Neuronal stem cell (in vitro differentiated cells): ENCODE results near the gene ZNF714.

Experiments
- DNase-seq: peaks from one replicate; pipeline ENCODE4 v3.0.0-alpha.2; 2013; ENCODE audit warnings: low spot score
- H2AFZ ChIP-seq: one replicate; pipeline ENCODE4 v1.6.1; 2013; ENCODE audit warnings: mild to moderate bottlenecking, low read length, inconsistent platforms
- H2AK5ac ChIP-seq: 2 replicates; pipeline ENCODE4 v1.6.1; 2013; ENCODE audit warnings: low read depth, mild to moderate bottlenecking, inconsistent platforms, low read length, moderate library complexity, mixed read lengths
- H2BK120ac ChIP-seq: 2 replicates; pipeline ENCODE4 v1.6.1; 2013; ENCODE audit warnings: low read depth, mild to moderate bottlenecking, inconsistent platforms, low read length, moderate library complexity, mixed read lengths
- H2BK12ac ChIP-seq: one replicate; pipeline ENCODE4 v1.6.1; 2013; ENCODE audit warnings: low read length, inconsistent platforms
- H2BK15ac ChIP-seq: 2 replicates; pipeline ENCODE4 v1.6.1; 2013; ENCODE audit warnings: mild to moderate bottlenecking, low read length, inconsistent platforms, mixed read lengths
- H2BK5ac ChIP-seq: one replicate; pipeline ENCODE4 v1.6.1; 2013; ENCODE audit warnings: inconsistent platforms, mild to moderate bottlenecking, low read length, moderate library complexity
- H3K14ac ChIP-seq: one replicate; pipeline ENCODE4 v1.6.1; 2013; ENCODE audit warnings: low read length, inconsistent platforms
- H3K18ac ChIP-seq: 2 replicates; pipeline ENCODE4 v1.6.1; 2013; ENCODE audit warnings: low read length, inconsistent platforms
- H3K23ac ChIP-seq: 2 replicates; pipeline ENCODE4 v1.6.1; 2013; ENCODE audit warnings: low read depth, mild to moderate bottlenecking, mixed read lengths, low read length, inconsistent platforms; ENCODE audit not compliant: poor library complexity
- H3K27ac ChIP-seq: replicated peaks from 3 replicates; pipeline ENCODE4 v1.5.1; 2013; ENCODE audit warnings: low read length, inconsistent platforms
- H3K27me3 ChIP-seq, 3 experiments: 2 replicates each; pipeline ENCODE4 v1.6.1; 2013; ENCODE audit warnings: low read length in 3 of 3, mild to moderate bottlenecking in 2 of 3, inconsistent platforms in 1 of 3, low read depth in 1 of 3, mixed read lengths in 1 of 3, moderate library complexity in 1 of 3; ENCODE audit not compliant: control insufficient read depth in 3 of 3, insufficient read depth in 3 of 3
- H3K36me3 ChIP-seq, 2 donors: replicated peaks in 1 of 2; 2 replicates each; pipeline ENCODE4 v1.6.1; 2013; ENCODE audit warnings: low read length in 2 of 2; ENCODE audit not compliant: control insufficient read depth in 2 of 2, insufficient read depth in 2 of 2
- H3K4ac ChIP-seq: 2 replicates; pipeline ENCODE4 v1.6.1; 2013; ENCODE audit warnings: inconsistent platforms, mild to moderate bottlenecking, low read length, moderate library complexity
- H3K4me1 ChIP-seq, 2 donors: 1 replicate in 1 of 2; 2 replicates in 1 of 2; pipeline ENCODE4 v1.6.1; 2013; ENCODE audit warnings: low read length in 2 of 2, low read depth in 1 of 2; ENCODE audit not compliant: control insufficient read depth in 2 of 2, insufficient read depth in 1 of 2
- H3K4me2 ChIP-seq: one replicate; pipeline ENCODE4 v1.6.1; 2013; ENCODE audit warnings: mild to moderate bottlenecking, low read length, inconsistent platforms; ENCODE audit not compliant: insufficient read depth, poor library complexity, severe bottlenecking
- H3K4me3 ChIP-seq, 2 donors: 2 replicates each; pipeline ENCODE4 v1.5.1; 2013; ENCODE audit warnings: low read length in 2 of 2, mild to moderate bottlenecking in 2 of 2, inconsistent platforms in 1 of 2, moderate library complexity in 1 of 2
- H3K79me1 ChIP-seq: one replicate; pipeline ENCODE4 v1.6.1; 2013; ENCODE audit warnings: low read depth, mild to moderate bottlenecking, inconsistent platforms, low read length, moderate library complexity
- H3K9ac ChIP-seq: one replicate; pipeline ENCODE4 v1.6.1; 2013; ENCODE audit warnings: mild to moderate bottlenecking, low read depth, low read length, inconsistent platforms; ENCODE audit not compliant: poor library complexity
- H3K9me3 ChIP-seq, 2 donors: replicated peaks in 1 of 2; 2 replicates each; pipeline versions ENCODE3 to v1.6.1; 2013; ENCODE audit warnings: low read length in 2 of 2, mild to moderate bottlenecking in 2 of 2, inconsistent platforms in 1 of 2, low read depth in 1 of 2, mixed read lengths in 1 of 2, moderate library complexity in 1 of 2; ENCODE audit not compliant: control insufficient read depth in 2 of 2, insufficient read depth in 1 of 2
- H4K8ac ChIP-seq: one replicate; pipeline ENCODE4 v1.6.1; 2013; ENCODE audit warnings: low read depth, mild to moderate bottlenecking, inconsistent platforms, low read length, moderate library complexity
- H4K91ac ChIP-seq: one replicate; pipeline ENCODE4 v1.6.1; 2013; ENCODE audit warnings: low read length, low read depth, mild to moderate bottlenecking, inconsistent platforms; ENCODE audit not compliant: poor library complexity
- WGBS, 2 donors: extraction: QIAGEN DNeasy Blood & Tissue Kit; methylation state at CpG; one replicate each; pipeline ENCODE4 v1.1.7; 2013; ENCODE audit warnings: missing lambda C conversion rate in 2 of 2, mixed read lengths in 1 of 2; ENCODE audit not compliant: insufficient read length in 2 of 2, insufficient replicate concordance in 1 of 2; ENCODE audit errors: extremely low coverage in 2 of 2; 5-methylcytosine and 5-hydroxymethylcytosine counted together

Gene ZNF714

GRCh38 chr19:21130097-21130775 is 48.2 kb downstream of the ZNF714 start:
- Histone ChIP-seq H3K9me3 (peaks cover 0 to 15% of the 10 kb centered on the region in 2 donors), H2BK5ac (no peak overlapping the region), H4K91ac (no peak overlapping the region), H2BK12ac (no peak overlapping the region), H4K8ac (no peak overlapping the region), H3K18ac (no peak overlapping the region), H3K4ac (no peak overlapping the region), H2AFZ (no peak overlapping the region), H3K27ac (no peak overlapping the region), H2BK120ac (no peak overlapping the region), H2BK15ac (no peak overlapping the region), H2AK5ac (no peak overlapping the region), H3K14ac (no peak overlapping the region), H3K79me1 (no peaks in the 10 kb centered on the region), H3K27me3 (no peaks in the 10 kb centered on the region), H3K4me3 (no peak overlapping the region), H3K36me3 (no peaks in the 10 kb centered on the region), H3K4me1 (peaks cover 0 to 4% of the 10 kb centered on the region in 2 donors), H3K4me2 (no peak overlapping the region), H3K9ac (no peak overlapping the region), H3K23ac (no peak overlapping the region)
- no CpG with 5 or more reads among the region's 3 CpGs for WGBS, 2 donors
- no peak for DNase-seq

- Histone ChIP-seq H3K23ac (no peak overlapping the region), H3K36me3 (no peaks in the 10 kb centered on the region), H2BK5ac (no peak overlapping the region), H3K4me1 (peaks cover 0 to 4% of the 10 kb centered on the region in 2 donors), H3K14ac (no peak overlapping the region), H3K79me1 (no peaks in the 10 kb centered on the region), H2AFZ (no peak overlapping the region), H2BK12ac (no peak overlapping the region), H3K4me3 (no peak overlapping the region), H3K27ac (no peak overlapping the region), H2BK120ac (no peak overlapping the region), H3K4me2 (no peak overlapping the region), H2BK15ac (no peak overlapping the region), H3K27me3 (no peaks in the 10 kb centered on the region), H3K9ac (no peak overlapping the region), H2AK5ac (no peak overlapping the region), H4K91ac (no peak overlapping the region), H3K18ac (no peak overlapping the region), H4K8ac (no peak overlapping the region), H3K9me3 (no peaks in the 10 kb centered on the region), H3K4ac (no peak overlapping the region)
- no CpG with 5 or more reads among the region's 1 CpG for WGBS, 2 donors
- no peak for DNase-seq
These were observed 51.6 kb downstream of the ZNF714 start for GRCh38 chr19:21133633-21134032.

DNA sequence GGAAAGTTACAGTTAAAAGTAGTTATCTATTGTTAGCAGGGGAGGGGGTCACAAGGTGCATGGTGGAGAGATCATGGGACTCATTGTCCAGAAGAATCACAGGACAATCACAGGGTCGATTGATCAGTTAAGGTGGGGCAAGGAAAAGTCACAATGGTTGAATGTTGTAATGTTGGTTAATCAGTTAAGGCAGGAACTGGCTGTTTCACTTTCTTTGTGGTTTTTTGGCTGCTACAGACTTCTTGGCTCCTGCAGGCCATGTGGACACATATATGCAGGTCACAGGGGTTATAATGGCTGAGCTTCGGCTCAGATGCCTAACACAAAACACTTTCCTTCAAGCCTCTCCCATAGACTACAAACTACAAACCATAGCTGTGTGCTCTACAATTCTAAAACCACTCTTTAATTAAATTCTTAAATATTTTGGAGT is 52.9 kb downstream of the ZNF714 start:
- H3K27ac ChIP-seq = no peak overlapping the region
- H4K8ac ChIP-seq = no peak overlapping the region
- WGBS, 2 donors = no CpG with 5 or more reads among the region's 2 CpGs

GRCh38 chr19:21135433-21135832 is 53.4 kb downstream of the ZNF714 start:
- Histone ChIP-seq H3K4me2 (no peak overlapping the region), H3K4me1 (no peaks in the 10 kb centered on the region), H4K91ac (no peak overlapping the region), H3K4ac (no peak overlapping the region), H2BK120ac (no peak overlapping the region), H3K23ac (no peak overlapping the region), H3K18ac (no peak overlapping the region), H3K9ac (no peak overlapping the region), H2BK15ac (no peak overlapping the region), H3K9me3 (no peaks in the 10 kb centered on the region), H2AFZ (peak overlapping the region; percentile 64), H3K14ac (no peak overlapping the region), H3K36me3 (no peaks in the 10 kb centered on the region), H3K79me1 (no peaks in the 10 kb centered on the region), H2BK5ac (no peak overlapping the region), H4K8ac (no peak overlapping the region), H2AK5ac (no peak overlapping the region), H3K27me3 (no peaks in the 10 kb centered on the region), H3K4me3 (no peak overlapping the region), H3K27ac (no peak overlapping the region), H2BK12ac (no peak overlapping the region)
- WGBS, 2 donors = no CpG with 5 or more reads among the region's 8 CpGs
- no peak for DNase-seq

More for the DNA sequence above, 52.9 kb downstream of the ZNF714 start:
- H3K4ac ChIP-seq = no peak overlapping the region
- H2BK120ac ChIP-seq = no peak overlapping the region
- H3K23ac ChIP-seq = no peak overlapping the region
- H3K4me1 ChIP-seq = no peaks in the 10 kb centered on the region
- H3K9ac ChIP-seq = no peak overlapping the region
- no peaks in the 10 kb centered on the region for H3K36me3 ChIP-seq
- no peak overlapping the region for H3K14ac ChIP-seq
- H2AK5ac ChIP-seq = no peak overlapping the region
- no peak overlapping the region for H4K91ac ChIP-seq
- no peak overlapping the region for H3K18ac ChIP-seq
- H3K4me2 ChIP-seq = no peak overlapping the region
- peak overlapping the region; percentile 64 for H2AFZ ChIP-seq
- no peak for DNase-seq
- H2BK12ac ChIP-seq = no peak overlapping the region
- H2BK5ac ChIP-seq = no peak overlapping the region
- H3K79me1 ChIP-seq = no peaks in the 10 kb centered on the region
- no peak overlapping the region for H2BK15ac ChIP-seq
- H3K27me3 ChIP-seq = no peaks in the 10 kb centered on the region
- H3K4me3 ChIP-seq = no peak overlapping the region
- H3K9me3 ChIP-seq = no peaks in the 10 kb centered on the region
